Cerebellar nuclear complex (tissue), 1 donor: Measurements from ENCODE around the gene SYT14.
"Not testable (repeated sequence)": the region's sequence is repeated elsewhere in the genome, so short reads cannot be mapped to it uniquely, and the experiment has no call there.

Source experiments
- DNase-seq, 2 experiments: peaks; one replicate each; lab custom pipeline; 2025; lab: John Stamatoyannopoulos, UW

The SYT14 gene

DNA sequence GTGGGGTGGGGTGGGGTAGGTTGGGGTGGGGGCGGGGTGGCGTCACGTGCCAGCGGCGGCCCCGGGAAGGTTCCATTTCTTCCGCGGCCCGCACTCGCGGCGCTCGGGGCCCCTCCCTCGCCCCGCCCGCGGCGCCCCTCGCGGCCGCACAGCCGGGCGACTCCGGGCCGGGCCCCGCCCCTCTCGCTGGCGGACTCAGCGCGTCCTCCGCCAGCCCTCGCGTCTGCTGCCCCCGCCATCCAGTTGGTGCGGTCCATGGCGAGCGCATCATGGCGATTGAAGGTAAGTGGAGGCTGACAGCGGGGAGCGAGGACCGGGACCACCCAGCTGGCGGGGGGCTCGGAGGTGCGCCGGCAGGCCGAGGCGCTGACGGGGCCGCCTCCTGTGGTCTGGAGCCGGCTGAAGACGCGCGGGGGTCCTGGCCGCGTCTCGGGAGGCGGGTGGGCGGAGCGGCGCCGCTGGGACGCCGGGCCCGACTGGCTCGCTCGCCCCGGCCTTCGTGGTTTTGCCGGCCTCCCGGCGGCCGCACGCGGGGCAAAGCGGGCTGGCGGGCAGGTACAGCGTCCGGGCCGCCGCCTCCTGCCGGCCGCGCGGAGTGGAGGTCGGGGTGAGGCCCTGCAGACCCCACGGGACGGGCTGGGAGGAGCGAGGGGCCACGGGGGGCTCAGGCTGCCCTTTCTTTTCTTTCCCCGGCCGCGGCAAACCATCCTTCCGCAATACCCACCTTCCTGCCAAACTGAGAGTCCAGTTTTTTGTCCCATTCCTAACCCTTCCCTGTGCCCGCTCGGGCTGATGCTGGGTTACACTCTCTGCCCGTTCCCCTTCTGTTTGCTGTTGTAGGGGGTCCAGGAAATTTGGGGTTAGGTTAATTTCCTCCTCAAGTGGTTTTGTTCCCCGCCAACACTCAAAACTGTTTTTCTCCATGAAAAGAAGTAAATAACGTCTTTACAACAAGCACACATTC is at the start of gene SYT14:
TSS of gene SYT14 (plus strand) at position 222 of the 964 bp plus-strand sequence. CDS start at position 270, 48 bp downstream.
- peak in 1 of 2 experiments; percentile 34 for DNase-seq

DNA sequence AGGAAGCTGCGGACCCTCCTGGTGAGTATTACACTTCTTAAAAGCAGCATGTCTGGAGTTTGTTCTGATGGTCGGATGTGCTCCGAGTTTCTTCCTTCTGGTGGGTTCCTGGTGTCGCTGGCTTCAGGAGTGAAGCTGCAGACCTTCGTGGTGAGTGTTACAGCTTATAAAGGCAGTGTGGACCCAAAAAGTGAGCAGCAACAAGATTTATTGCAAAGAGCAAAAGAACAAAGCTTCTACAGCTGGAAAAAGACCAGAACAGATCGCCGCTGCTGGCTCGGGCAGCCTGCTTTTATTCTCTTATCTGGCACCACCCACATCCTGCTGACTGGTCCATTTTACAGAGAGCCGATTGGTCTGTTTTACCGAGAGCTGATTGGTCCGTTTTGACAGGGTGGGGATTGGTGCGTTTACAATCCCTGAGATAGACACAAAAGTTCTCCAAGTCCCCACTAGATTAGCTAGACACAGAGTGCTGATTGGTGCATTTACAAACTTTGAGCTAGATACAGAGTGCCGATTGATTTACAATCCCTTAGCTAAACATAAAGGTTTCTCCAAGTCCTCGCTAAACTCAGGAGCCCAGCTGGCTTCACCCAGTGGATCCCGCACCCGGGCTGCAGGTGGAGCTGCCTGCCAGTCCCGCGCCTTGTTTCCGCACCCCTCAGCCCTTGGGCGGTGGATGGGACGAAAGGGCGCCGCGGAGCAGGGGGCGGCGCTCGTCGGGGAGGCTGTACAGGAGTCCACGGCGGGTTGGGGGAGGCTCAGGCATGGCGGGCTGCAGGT is 49.5 kb upstream of the SYT14 start:
- not testable (repeated sequence) for DNase-seq

DNA sequence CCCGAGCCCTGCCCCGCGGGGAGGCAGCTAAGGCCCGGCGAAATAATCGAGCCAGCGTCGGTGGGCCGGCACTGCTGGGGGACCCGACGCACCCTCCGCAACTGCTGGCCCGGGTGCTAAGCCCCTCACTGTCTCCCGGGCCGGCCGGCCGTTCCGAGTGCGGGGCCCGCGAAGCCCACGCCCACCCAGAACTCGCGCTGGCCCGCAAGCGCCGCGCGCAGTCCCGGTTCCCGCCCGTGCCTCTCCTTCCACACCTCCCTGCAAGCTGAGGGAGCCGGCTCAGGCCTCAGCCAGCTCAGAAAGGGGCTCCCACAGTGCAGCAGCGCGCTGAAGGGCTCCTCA is 49.0 kb upstream of the SYT14 start:
- no peak for DNase-seq

DNA sequence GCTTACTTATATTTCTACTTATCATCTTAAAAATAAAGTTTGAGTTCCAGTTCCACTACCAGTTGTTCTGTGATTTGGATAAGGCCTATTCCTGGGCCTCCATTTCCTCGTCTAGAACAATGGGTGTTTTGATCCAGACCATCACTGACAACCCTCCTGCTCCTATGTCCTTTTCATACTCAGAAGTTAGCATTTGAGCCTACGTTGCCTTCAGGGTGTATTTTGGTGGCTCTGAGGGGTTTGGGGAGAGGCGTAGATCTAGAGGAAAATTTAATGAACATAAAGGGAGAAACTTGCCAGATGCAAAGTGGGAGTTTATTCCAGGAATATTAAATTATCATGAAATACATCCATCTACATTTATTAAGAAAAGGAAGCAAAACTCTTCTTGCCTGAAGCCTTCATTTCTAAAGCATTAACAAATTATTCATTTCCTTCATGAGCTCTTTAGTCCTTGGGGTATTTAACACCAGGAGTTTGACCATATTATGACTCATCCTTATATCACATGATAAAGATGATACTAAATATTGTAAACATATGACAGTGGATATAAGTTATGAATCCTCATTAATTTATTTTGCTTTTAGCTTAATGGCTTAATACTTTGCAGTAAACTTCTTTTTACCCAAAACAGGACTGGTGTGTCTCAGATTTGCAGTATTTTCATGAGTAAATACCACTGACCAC is 47.2 kb upstream of the SYT14 start:
- no peak for DNase-seq

DNA sequence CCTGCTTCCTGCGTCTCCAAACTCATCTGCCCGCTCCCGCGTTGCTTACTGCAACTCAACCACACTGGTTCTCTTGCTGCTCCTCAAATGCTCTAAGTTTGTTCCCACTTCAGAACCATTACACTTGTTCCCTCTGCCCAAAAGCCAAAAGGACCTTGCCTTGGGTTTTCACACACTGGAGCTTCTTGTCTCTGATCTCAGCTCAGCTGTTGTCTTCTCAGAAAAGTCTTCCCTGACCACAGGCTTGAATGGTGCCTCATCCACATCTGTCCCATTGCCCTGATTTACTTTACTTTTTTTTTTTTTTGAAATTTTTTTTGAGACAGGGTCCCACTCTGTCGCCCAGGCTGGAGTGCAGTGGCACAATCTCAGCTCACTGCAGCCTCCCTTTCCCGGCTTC is 44.3 kb upstream of the SYT14 start:
- DNase-seq, result no peak

DNA sequence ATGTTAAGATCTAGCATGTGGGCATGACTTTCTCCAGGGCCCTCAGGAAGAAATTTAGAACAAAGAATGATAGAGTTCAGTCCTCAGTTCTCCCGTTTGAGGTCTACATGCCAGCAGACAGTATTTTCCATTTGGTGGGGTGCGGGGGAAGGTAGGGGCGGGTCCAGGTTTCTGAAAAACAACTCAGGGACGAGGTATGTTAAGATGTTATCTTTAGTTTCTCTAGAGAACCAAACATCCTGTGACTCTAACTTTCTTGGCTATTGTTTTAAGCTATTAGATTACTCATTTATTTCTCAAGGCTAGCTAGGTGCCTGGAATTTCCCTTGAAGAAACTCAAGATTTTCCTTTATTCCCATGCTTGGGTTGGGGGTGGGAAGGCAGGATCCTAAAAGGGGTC is 42.3 kb upstream of the SYT14 start:
- DNase-seq, result no peak

DNA sequence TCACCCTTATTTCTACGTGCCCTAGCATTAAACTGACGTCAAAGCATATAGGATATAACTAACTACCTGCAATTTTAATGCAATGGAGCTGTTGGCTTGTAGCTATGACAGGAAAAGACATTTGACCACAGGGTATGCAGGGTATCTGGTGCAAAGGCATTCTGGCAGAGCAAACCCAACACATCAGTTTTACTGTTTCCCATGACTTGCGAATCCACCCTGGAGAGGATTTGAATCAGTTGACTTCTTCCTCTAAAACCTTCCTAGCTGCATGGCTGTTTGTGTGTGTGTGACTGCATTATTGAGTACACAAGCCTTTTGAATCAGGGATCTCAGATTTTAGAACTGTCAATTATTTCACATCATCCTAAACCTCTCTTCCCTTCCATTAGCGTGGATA is 41.7 kb upstream of the SYT14 start:
- DNase-seq, result no peak

DNA sequence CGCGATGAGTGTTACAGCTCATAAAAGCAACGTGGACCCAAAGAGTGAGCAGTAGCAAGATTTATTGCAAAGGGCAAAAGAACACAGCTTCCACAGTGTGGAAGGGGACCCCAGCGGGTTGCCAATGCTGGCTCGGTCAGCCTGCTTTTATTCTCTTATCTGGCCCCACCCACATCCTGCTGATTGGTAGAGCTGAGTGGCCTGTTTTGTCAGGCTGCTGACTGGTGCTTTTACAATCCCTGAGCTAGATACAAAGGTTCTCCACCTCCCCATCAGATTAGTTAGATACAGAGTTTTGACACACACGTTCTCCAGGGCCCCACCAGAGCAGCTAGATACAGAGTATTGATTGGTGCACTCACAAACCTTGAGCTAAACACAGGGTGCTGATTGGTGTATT is 39.7 kb upstream of the SYT14 start:
- not testable (repeated sequence) for DNase-seq

DNA sequence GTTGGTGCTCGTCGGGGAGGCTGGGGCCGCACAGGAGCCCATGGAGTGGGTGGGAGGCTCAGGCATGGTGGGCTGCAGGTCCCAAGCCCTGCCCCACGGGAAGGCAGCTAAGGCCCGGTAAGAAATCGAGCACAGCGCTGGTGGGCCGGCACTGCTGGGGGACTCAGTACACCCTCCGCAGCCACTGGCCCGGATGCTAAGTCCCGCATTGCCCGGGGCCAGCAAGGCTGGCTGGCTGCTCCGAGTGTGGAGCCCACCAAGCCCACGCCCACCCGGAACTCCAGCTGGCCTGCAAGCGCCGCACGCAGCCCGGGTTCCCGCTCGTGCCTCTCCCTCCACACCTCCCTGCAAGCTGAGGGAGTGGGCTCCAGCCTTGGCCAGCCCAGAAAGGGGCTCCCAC is 39.2 kb upstream of the SYT14 start:
- DNase-seq, result not testable (repeated sequence)

DNA sequence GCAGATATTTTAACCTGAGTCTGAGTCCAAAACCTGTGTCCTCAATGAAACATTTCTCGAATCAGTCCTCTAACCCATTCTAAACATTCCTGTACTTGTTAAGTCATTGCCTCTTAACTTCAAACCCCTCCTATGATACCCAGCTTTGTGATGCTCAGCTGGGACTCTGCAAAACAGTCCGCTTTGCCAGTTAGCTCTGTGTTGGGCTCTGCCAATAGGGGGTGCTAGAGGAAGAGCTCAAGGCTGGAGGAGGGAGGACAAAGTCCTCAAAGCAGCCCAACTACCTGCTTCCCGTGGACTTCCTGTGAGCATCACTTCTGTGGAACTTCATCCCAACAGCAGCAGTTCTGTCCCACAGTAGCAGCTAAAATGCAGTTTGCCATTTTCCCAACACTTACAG is 38.1 kb upstream of the SYT14 start:
- DNase-seq, result no peak

DNA sequence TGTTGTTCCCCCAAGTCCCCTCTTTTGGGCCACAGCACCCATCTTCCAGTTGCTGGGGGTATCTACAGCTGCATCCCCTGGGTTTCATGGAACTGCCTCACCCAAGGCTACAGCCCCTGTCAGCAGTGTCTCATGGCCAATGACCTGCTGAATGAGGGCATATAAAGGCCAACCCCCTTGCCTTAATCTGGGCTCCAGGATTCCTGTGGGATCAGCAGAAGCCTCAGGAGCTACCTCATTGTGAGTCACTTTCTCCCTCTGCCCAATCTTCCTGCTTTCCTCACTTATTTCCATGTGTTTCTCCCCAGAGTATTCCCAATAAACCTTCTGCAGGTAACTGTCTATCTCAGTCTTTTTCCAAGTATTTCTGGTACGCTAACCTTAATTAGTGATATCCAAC is 37.3 kb upstream of the SYT14 start:
- DNase-seq, result no peak

DNA sequence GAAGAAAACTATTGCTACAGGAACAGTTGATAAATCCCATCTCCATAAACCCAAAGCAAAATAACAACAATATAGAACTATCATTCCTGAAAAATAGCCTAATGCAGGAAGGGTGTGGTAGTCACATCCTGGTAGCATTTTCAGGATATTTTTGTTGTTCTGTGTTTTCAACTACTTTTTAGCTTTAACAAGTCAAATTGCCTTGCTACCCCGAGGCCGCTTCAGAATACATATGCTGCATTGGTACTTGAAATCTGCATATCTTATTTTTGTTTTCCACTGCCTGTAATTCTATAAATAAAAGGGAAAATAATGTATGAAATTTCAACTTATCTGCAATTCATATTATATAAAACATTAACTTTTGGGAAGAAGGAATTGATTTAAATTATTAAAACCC is 36.8 kb upstream of the SYT14 start:
- no peak for DNase-seq

DNA sequence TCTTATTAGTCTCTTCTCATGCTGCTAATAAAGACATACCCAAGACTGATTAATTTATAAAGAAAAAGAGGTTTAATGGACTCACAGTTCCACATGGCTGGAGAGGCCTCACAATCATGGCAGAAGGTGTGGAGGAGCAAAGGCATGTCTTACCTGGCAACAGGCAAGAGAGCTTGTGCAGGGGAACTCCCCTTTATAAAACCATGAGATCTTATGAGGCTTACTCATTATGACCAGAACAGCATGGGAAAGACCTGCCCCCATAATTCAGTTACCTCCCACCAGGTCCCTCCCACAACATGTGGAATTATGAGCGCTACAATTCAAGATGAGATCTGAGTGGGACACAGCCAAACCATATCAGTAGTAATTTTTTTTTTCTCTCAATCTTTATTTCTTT is 33.2 kb upstream of the SYT14 start:
- not testable (repeated sequence) for DNase-seq

DNA sequence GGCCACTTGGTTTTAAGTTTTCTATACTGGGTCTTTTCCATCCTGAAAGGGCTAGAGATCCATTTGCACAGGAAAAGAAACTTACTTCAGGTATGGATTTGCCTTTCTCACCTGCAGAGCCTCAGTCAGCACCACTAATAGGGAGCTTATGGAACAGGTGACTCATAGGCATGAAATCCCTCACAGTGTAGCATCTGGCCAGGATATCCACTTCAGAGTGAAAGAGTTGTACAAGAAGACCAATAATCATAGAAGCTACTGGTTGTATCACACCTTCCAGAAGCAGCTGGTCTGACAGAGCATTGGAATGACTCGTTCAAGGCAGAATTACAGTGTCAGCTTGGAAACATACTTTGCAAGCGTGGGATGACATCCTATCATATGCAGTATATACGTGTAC is 26.3 kb upstream of the SYT14 start:
- DNase-seq, result no peak

DNA sequence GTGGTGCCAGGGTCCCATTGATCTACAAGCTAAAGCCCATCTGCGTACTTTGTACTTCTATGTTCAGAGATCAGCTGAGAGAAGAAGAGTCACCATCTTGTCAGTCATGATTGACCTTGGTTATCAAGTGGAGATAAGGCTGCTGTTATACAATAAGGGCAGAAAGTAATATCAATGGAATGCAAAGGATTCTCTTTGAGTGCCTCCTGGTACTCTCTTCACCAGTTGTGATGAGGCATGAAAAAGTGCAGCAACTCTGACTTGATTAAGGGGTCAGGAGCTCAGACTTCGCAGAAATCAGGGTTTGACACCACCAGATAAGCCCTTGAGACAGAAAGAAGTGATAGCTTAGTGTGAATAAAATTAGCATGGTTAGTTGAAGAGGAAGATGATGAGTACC is 25.7 kb upstream of the SYT14 start:
- DNase-seq, result no peak

DNA sequence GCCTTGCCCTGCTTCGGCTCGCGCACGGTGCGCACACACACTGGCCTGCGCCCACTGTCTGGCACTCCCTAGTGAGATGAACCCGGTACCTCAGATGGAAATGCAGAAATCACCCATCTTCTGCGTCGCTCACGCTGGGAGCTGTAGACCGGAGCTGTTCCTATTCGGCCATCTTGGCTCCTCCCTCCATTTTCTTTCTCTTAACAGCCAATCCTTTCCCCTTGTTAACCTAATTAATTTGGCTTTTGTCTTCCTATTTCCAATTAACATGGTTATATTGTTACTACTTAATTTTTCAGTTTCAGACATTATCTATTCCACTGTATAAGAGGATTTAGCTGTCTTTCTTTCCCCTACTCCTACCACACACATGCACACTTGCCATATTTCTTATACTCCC is 18.4 kb upstream of the SYT14 start:
- not testable (repeated sequence) for DNase-seq

DNA sequence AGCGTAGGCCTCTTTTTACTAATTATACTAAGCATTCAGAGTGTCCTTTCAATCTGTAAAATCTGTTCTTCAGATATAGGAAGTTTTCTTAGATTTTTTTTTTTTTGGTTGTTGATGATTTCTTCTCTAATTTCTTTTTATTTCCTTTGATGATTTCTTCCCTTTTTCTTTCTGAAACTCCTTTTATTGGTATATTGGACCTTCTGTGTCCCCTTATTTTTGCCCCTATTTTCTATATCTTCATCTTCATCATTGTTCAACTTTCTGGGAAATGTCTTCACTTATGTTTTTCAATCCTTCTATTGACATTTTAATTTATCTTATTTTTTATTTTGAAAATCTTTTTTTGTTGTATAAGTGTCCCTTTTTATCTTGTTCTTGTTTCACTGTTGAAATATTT is 17.2 kb upstream of the SYT14 start:
- no peak for DNase-seq

DNA sequence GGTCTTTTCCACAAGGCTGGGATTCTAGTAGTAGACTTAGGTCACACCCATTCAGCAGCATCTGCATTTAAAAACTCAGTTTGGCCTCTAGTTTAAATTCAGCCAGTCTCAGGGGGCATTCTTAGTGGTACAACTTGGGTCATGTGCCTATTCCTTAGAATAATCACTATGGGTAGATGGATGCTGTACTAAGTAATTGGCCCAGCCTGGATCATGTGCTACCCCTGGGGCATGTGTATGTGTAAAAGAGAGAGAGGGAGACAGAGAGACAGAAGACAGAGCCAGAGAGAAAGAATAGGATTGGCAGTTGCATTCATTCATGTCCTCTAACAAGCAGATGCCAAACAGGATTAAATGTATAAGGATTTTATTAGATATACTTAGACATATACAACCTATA is 13.6 kb upstream of the SYT14 start:
- no peak for DNase-seq

DNA sequence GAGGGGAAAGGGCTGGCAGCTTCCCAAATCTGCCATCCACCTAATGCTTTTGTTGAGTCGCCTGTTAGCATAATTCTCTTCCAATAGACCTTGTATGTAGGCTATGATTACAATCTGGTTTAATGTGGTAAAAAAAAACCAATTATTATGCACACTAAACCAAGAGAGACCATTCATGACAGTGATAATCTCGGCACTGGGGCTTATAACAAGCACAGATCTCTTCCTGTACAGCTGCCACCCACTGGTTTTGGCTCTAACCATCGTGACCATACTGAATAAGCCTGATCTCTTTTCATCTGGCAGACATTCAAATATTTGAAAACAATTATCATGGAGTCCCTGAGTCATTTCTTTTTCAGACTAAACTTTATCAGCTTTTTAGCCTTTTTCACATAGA is 12.0 kb upstream of the SYT14 start:
- no peak for DNase-seq

DNA sequence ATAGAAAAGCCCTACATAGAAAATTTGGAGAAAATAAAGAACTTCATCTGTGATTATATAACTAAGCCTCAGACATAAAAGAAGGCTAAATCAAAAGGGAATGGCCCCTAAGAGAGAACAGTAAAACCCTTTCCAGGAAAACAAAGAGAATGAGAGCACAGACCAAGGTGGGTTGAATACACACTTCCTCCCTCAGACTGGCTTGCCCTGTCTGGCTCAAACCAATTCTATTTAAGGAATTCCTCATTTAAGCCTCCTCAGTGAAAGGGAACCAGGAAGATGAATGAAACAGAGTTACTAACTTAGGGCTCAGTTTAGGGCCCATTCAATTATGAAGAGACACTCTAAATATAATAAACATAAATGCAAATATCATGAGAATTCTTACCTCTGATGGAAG is 10.6 kb upstream of the SYT14 start:
- no peak for DNase-seq

DNA sequence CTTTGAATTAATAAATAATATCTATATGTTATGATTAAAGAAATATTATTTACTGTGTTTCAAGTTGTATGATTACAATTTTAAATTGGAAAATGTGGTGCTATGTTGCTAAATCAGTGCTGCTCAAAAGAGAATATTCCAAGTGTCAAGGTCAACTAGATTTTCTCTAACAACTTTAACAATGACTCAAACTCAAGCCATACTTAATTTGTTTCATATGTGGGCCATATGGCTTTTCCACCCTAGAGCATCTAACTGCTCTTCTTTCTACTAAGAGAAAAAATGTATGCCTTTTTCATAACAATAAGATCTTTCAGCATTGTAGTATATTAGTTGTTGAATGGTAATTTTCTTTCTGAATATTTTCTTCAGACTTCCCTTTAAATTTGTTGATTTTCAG is 8.3 kb upstream of the SYT14 start:
- DNase-seq, result no peak

DNA sequence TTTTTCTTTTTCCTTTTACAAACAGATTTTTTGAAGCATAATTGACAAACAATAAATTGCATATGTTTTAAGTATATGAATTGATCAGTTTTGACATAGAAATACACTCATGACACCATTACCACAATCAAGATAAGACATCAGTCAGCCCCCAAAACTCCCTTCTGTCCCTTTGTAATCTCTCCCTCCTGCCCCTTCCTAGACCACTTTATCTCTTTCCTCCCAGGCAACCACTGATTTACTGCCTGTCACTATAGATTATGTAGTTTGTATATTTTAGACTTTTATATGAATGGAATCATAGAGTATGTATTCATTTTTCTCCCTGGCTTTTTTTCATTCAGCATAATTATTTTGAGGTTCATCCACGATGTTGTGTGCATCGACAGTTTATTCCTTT is 6.9 kb upstream of the SYT14 start:
- DNase-seq, result no peak

DNA sequence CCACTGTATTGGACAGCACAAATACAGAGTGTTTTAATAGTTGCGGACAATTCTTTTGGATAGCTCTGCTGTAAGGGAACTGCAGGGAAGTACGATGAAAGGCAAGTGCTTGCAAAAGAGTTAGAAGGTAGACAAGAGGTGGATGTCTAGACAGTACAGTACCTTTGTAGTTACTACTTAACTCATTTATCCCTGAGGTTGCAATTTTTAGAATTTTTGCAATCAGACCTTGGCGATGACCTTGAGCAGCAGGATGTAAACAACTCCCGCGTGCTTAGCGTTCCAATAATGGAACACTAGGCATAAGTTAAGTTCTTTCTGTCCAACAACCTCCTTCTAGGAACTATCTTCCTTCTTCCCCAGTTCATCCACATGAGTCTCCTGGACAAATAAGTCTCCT is 1.9 kb upstream of the SYT14 start:
- no peak for DNase-seq
